H1 (cell line): ENCODE data around the gene NAAA. TPM values are rescaled to one million over a fixed set of nuclear protein-coding genes. Genes with fewer than 3 reads are reported as not detected.

ENCODE experiments used
- CTCF ChIA-PET: fragments of 300-600 bp; sonication (Branson Sonifier 250); formaldehyde crosslinking; loops from one replicate; lab custom pipeline; 2021; ENCODE audit not compliant: partially characterized antibody; lab: Charles Lee
- POLR2A ChIA-PET: fragments of 300-600 bp; sonication (Branson Sonifier 250); formaldehyde crosslinking; loops from one replicate; lab custom pipeline; 2021; ENCODE audit warnings: inconsistent platforms; ENCODE audit not compliant: partially characterized antibody; lab: Charles Lee
- DNase-seq, 2 experiments: peaks; one replicate each; pipeline versions ENCODE4 v3.0.0 to v3.0.0-alpha.2; 2010 to 2022; ENCODE audit warnings: low spot score in 2 of 2, low read depth in 1 of 2, mixed read lengths in 1 of 2
- FAIRE-seq: peaks from 2 replicates; lab custom pipeline; 2011; peaks lifted over from hg19 to GRCh38; lab: Jason Lieb, UNC
- H2AFZ ChIP-seq: 2 replicates; pipeline ENCODE4 v1.8.1; 2012; ENCODE audit warnings: low read length, inconsistent platforms
- H2AK5ac ChIP-seq: 2 replicates; pipeline ENCODE4 v1.6.1; 2013; ENCODE audit warnings: low read depth, low read length
- H2BK120ac ChIP-seq: replicated peaks from 2 replicates; pipeline ENCODE3; 2013; ENCODE audit warnings: low read depth, low read length, inconsistent platforms
- H2BK12ac ChIP-seq: 2 replicates; pipeline ENCODE4 v1.6.1; 2013; ENCODE audit warnings: low read depth, low read length
- H2BK15ac ChIP-seq: 2 replicates; pipeline ENCODE4 v1.6.1; 2013; ENCODE audit warnings: low read length
- H2BK20ac ChIP-seq: 2 replicates; pipeline ENCODE4 v1.6.1; 2013; ENCODE audit warnings: low read length
- H2BK5ac ChIP-seq: 2 replicates; pipeline ENCODE4 v1.6.1; 2013; ENCODE audit warnings: low read depth, low read length
- H3K14ac ChIP-seq: 2 replicates; pipeline ENCODE4 v1.6.1; 2013; ENCODE audit warnings: inconsistent platforms; ENCODE audit not compliant: insufficient read length
- H3K18ac ChIP-seq: 2 replicates; pipeline ENCODE4 v1.6.1; 2013; ENCODE audit warnings: low read length; ENCODE audit errors: extremely low read depth
- H3K23ac ChIP-seq: 2 replicates; pipeline ENCODE4 v1.6.1; 2013; ENCODE audit warnings: inconsistent platforms; ENCODE audit not compliant: insufficient read length
- H3K23me2 ChIP-seq: 2 replicates; pipeline ENCODE4 v1.6.1; 2013; ENCODE audit warnings: low read depth, low read length
- H3K27ac ChIP-seq: 2 replicates; pipeline ENCODE4 v1.6.1; 2011; ENCODE audit warnings: low read depth, low read length, inconsistent platforms
- H3K27me3 ChIP-seq, 4 experiments: replicated peaks in 1 of 4; 1 replicate in 1 of 4; 2 replicates in 3 of 4; pipeline versions ENCODE4 v1.6.1 to v1.8.1; 2011 to 2013; ENCODE audit warnings: low read length in 3 of 4, mild to moderate bottlenecking in 3 of 4, inconsistent platforms in 2 of 4, mixed read lengths in 2 of 4, moderate library complexity in 1 of 4; ENCODE audit not compliant: control insufficient read depth in 3 of 4, insufficient read depth in 3 of 4; ENCODE audit errors: extremely low read depth in 1 of 4
- H3K36me3 ChIP-seq, 4 experiments: 2 replicates each; pipeline versions ENCODE4 v1.6.1 to v1.8.1; 2011 to 2013; ENCODE audit warnings: mild to moderate bottlenecking in 4 of 4, low read length in 3 of 4, moderate library complexity in 2 of 4, control low read depth in 1 of 4, inconsistent platforms in 1 of 4; ENCODE audit not compliant: insufficient read depth in 4 of 4, control insufficient read depth in 2 of 4
- H3K4ac ChIP-seq: replicated peaks from 2 replicates; pipeline ENCODE3; 2013; ENCODE audit warnings: low read length, low read depth, mixed read lengths, inconsistent platforms; ENCODE audit not compliant: insufficient read length
- H3K4me1 ChIP-seq, 4 experiments: replicated peaks in 1 of 4; 1 replicate in 1 of 4; 2 replicates in 3 of 4; pipeline versions ENCODE4 v1.6.1 to v1.8.1; 2011 to 2013; ENCODE audit warnings: low read length in 3 of 4, inconsistent platforms in 2 of 4, mixed read lengths in 1 of 4; ENCODE audit not compliant: insufficient read depth in 4 of 4, control insufficient read depth in 3 of 4
- H3K4me2 ChIP-seq, 2 experiments: 2 replicates each; pipeline versions ENCODE4 v1.6.1 to v1.8.1; 2011 to 2013; ENCODE audit warnings: low read depth in 2 of 2, low read length in 2 of 2, control low read depth in 1 of 2, inconsistent platforms in 1 of 2, mild to moderate bottlenecking in 1 of 2; ENCODE audit not compliant: insufficient read depth in 1 of 2
- H3K4me3 ChIP-seq, 4 experiments: fragments of 200-600, 300-600 bp in 1 of 4; sonication (generic), shearing (Covaris generic), sonication (Bioruptor Twin) in 1 of 4; 2 replicates each; pipeline versions ENCODE4 v1.5.1 to v1.8.1; 2011 to 2016; ENCODE audit warnings: low read length in 4 of 4, low read depth in 3 of 4, control low read depth in 2 of 4, inconsistent platforms in 2 of 4, mild to moderate bottlenecking in 2 of 4, mixed read lengths in 1 of 4, moderate library complexity in 1 of 4; ENCODE audit not compliant: insufficient read depth in 2 of 4; ENCODE audit errors: extremely low read depth in 1 of 4
- H3K56ac ChIP-seq: replicated peaks from 2 replicates; pipeline ENCODE3; 2013; ENCODE audit warnings: low read depth, mild to moderate bottlenecking, mixed read lengths, low read length, inconsistent platforms; ENCODE audit not compliant: insufficient read length
- H3K79me1 ChIP-seq: 2 replicates; pipeline ENCODE4 v1.6.1; 2013; ENCODE audit warnings: low read depth, low read length, control low read depth
- H3K79me2 ChIP-seq, 2 experiments: 2 replicates each; pipeline versions ENCODE4 v1.6.1 to v1.8.1; 2012 to 2013; ENCODE audit warnings: low read length in 2 of 2, mild to moderate bottlenecking in 2 of 2, inconsistent platforms in 1 of 2; ENCODE audit not compliant: insufficient read depth in 2 of 2, control insufficient read depth in 1 of 2
- H3K9ac ChIP-seq, 4 experiments: replicated peaks in 1 of 4; 1 replicate in 1 of 4; 2 replicates in 3 of 4; pipeline versions ENCODE4 v1.6.1 to v1.8.1; 2011 to 2013; ENCODE audit warnings: low read depth in 3 of 4, low read length in 3 of 4, control low read depth in 2 of 4, mild to moderate bottlenecking in 2 of 4, moderate library complexity in 2 of 4, inconsistent platforms in 1 of 4; ENCODE audit errors: extremely low read depth in 1 of 4
- H3K9me3 ChIP-seq, 2 experiments: 2 replicates each; pipeline versions ENCODE4 v1.6.1 to v1.8.1; 2012 to 2013; ENCODE audit warnings: mild to moderate bottlenecking in 2 of 2, moderate library complexity in 2 of 2, control low read depth in 1 of 2, inconsistent platforms in 1 of 2, low read depth in 1 of 2, low read length in 1 of 2, mixed read lengths in 1 of 2; ENCODE audit not compliant: insufficient read depth in 2 of 2
- H4K20me1 ChIP-seq, 2 experiments: replicated peaks in 1 of 2; 2 replicates each; pipeline versions ENCODE3 to v1.8.1; 2011 to 2013; ENCODE audit warnings: inconsistent platforms in 2 of 2, low read length in 2 of 2, mild to moderate bottlenecking in 1 of 2; ENCODE audit not compliant: insufficient read depth in 2 of 2, control insufficient read depth in 1 of 2
- H4K5ac ChIP-seq: 2 replicates; pipeline ENCODE4 v1.6.1; 2013; ENCODE audit warnings: low read length, low read depth, mixed read lengths, inconsistent platforms; ENCODE audit not compliant: insufficient read length
- H4K8ac ChIP-seq: 2 replicates; pipeline ENCODE4 v1.8.0; 2013; ENCODE audit warnings: mild to moderate bottlenecking, moderate library complexity, low read length, inconsistent platforms; ENCODE audit not compliant: insufficient read depth; ENCODE audit errors: extremely low read depth
- H4K91ac ChIP-seq: replicated peaks from 2 replicates; pipeline ENCODE3; 2013; ENCODE audit warnings: low read length, mixed read lengths, inconsistent platforms; ENCODE audit not compliant: insufficient read length
- BRCA1 ChIP-seq: IDR thresholded peaks from 2 replicates; pipeline ENCODE4 v1.6.1; 2012; ENCODE audit warnings: low read depth, low read length, improper control_type of control experiment
- CBX5 ChIP-seq: fragments of 300-800, 300-1000 bp; sonication (generic); IDR thresholded peaks from 2 replicates; pipeline ENCODE4 v1.7.1; 2016; ENCODE audit warnings: antibody characterized with exemption, low read length, low read depth
- CHD2 ChIP-seq: IDR thresholded peaks from 2 replicates; pipeline ENCODE4 v1.6.1; 2012; ENCODE audit warnings: low read length, improper control_type of control experiment
- EGR1 ChIP-seq: IDR thresholded peaks from 2 replicates; pipeline ENCODE4 v1.6.1; 2011; ENCODE audit warnings: low read depth, low read length, borderline replicate concordance
- FOSL1 ChIP-seq: IDR thresholded peaks from 2 replicates; pipeline ENCODE4 v1.6.1; 2011; ENCODE audit warnings: mild to moderate bottlenecking, low read depth, low read length, moderate library complexity; ENCODE audit not compliant: insufficient read depth
- JUND ChIP-seq: IDR thresholded peaks from 2 replicates; pipeline ENCODE4 v1.6.1; 2011; ENCODE audit warnings: mild to moderate bottlenecking, improper control_type of control experiment, low read length
- POLR2A ChIP-seq, 2 experiments: IDR thresholded peaks; 1 replicate in 1 of 2; 2 replicates in 1 of 2; pipeline ENCODE4 v1.6.1; 2011; ENCODE audit warnings: low read depth in 2 of 2, low read length in 2 of 2, mild to moderate bottlenecking in 2 of 2; ENCODE audit errors: control extremely low read depth in 1 of 2
- RBBP5 ChIP-seq: IDR thresholded peaks from 2 replicates; pipeline ENCODE4 v1.7.1; 2012; ENCODE audit warnings: low read depth, mild to moderate bottlenecking, inconsistent platforms, low read length, moderate library complexity, borderline replicate concordance
- RFX5 ChIP-seq: IDR thresholded peaks from 2 replicates; pipeline ENCODE4 v1.6.1; 2011; ENCODE audit warnings: low read depth, low read length, improper control_type of control experiment, borderline replicate concordance
- SIRT6 ChIP-seq: IDR thresholded peaks from one replicate; pipeline ENCODE4 v1.7.1; 2012; ENCODE audit warnings: low read length, inconsistent platforms
- TAF7 ChIP-seq: optimal IDR thresholded peaks from 2 replicates; pipeline ENCODE3; 2011; ENCODE audit warnings: low read depth, mild to moderate bottlenecking, inconsistent platforms, low read length, moderate library complexity, borderline replicate concordance
- YY1 ChIP-seq: IDR thresholded peaks from 2 replicates; pipeline ENCODE4 v1.6.1; 2011; ENCODE audit warnings: low read depth, mild to moderate bottlenecking, low read length
- WGBS, 2 experiments: shearing (Covaris generic) in 1 of 2; methylation state at CpG; one replicate each; pipeline versions ENCODE4 v1.1.6 to v1.1.7; 2013 to 2015; ENCODE audit warnings: low lambda C conversion rate in 2 of 2, mixed read lengths in 2 of 2, inconsistent platforms in 1 of 2, low coverage in 1 of 2, missing lambda C conversion rate in 1 of 2; ENCODE audit not compliant: insufficient replicate concordance in 2 of 2, insufficient coverage in 1 of 2, insufficient read length in 1 of 2; ENCODE audit errors: extremely low coverage in 1 of 2, missing lambda C conversion rate in 1 of 2; 5-methylcytosine and 5-hydroxymethylcytosine counted together
- polyA plus RNA-seq, 7 experiments: library from polyadenylated mRNA; depleted of rRNA in 3 of 7; stranded (reverse) in 5 of 7; unstranded in 2 of 7; fragments of >200 nt in 5 of 7; fragments of 200-250 nt in 2 of 7; gene quantifications; 1 replicate in 5 of 7; 2 replicates in 1 of 7; 4 replicates in 1 of 7; pipeline versions ENCODE4 v1.2.1 to v1.2.3, GENCODE V29; 2011 to 2013; ENCODE audit warnings: missing spikeins in 2 of 7, mixed read lengths in 2 of 7
- total RNA-seq: library from RNA; stranded (reverse); fragmentation: NEBNext Ultra II Directional; extraction: Animal tissue kit (Norgen Biotek cat#: 25700); gene quantifications from 2 replicates; pipeline ENCODE4 v1.2.1, GENCODE V29; 2021

NAAA gene
- total and polyA plus RNA-seq, 2 of the 8 experiments (the other 6 are each of a cell fraction or from before 2014, with no cell fraction given) = 9.4 to 12.5 TPM

- no peak overlapping the region for H3K56ac ChIP-seq
- no peak overlapping the region for H2BK5ac ChIP-seq
- no peak overlapping the region for H3K9ac ChIP-seq
- POLR2A ChIA-PET = no interaction called here
- no peaks in the 10 kb centered on the region for H3K9me3 ChIP-seq
- no peak overlapping the region for H3K4me3 ChIP-seq
- no peak overlapping the region for H2BK120ac ChIP-seq
- no peaks in the 10 kb centered on the region for H4K20me1 ChIP-seq
- no peaks in the 10 kb centered on the region for H3K79me2 ChIP-seq
- peak in 1 of 2 experiments; percentile 42 for DNase-seq
- no peak overlapping the region for H3K4ac ChIP-seq
- 89% methylated on average over 16 of the region's 18 CpGs; no CpG with 5 or more reads in 1 of the 2 experiments for WGBS, 2 experiments
- H3K4me2 ChIP-seq = no peak overlapping the region
- no peak overlapping the region for H4K8ac ChIP-seq
- no peak overlapping the region for H2BK20ac ChIP-seq
- no peak overlapping the region for H2AFZ ChIP-seq
- H4K91ac ChIP-seq = no peak overlapping the region
- H3K27me3 ChIP-seq = no peaks in the 10 kb centered on the region
- H3K23me2 ChIP-seq = no peaks in the 10 kb centered on the region
- no peak overlapping the region for H2BK12ac ChIP-seq
- H4K5ac ChIP-seq = no peak overlapping the region
- no peak overlapping the region for H2AK5ac ChIP-seq
- H3K36me3 ChIP-seq = no peaks in the 10 kb centered on the region
- no peak overlapping the region for H3K14ac ChIP-seq
- no peaks in the 10 kb centered on the region for H3K79me1 ChIP-seq
- no peak overlapping the region for H3K23ac ChIP-seq
- no peak overlapping the region for H3K27ac ChIP-seq
- TF ChIP-seq POLR2A (IDR thresholded peaks at IDR 0.05; ENCODE audit: control extremely low read depth in 1 of 2, low read depth in 2 of 2, low read length in 2 of 2) (no peak), SIRT6 (no peak), RFX5 (no peak), CBX5 (no peak), EGR1 (no peak), FOSL1 (no peak), JUND (no peak), YY1 (no peak), TAF7 (no peak), CHD2 (no peak), RBBP5 (no peak), BRCA1 (no peak)
- FAIRE-seq = no peak
- no peak overlapping the region for H3K18ac ChIP-seq
- CTCF ChIA-PET = interaction anchor here (0.6 to 3.0 kb wide), 6 partner anchors 9 to 338 kb away, joined by 3 to 27 read pairs (median 6); no protein-coding TSS in a partner anchor
- H3K4me1 ChIP-seq = peaks cover 0 to 4% (median 3%) of the 10 kb centered on the region in 4 experiments; a peak in 3 of 7 replicates
- no peak overlapping the region for H2BK15ac ChIP-seq
These were observed 64.6 kb downstream of the NAAA start for GRCh38 chr4:75876218-75876617.
